HEK293 (cell line): ENCODE measurements around the gene IGDCC3.

Experiments
- EGR2 ChIP-seq: fragments of 450-650 bp; formaldehyde crosslinking; IDR thresholded peaks from 2 replicates; pipeline ENCODE4 v1.5.1; 2016; ENCODE audit warnings: low read depth, missing biosample characterization, missing genetic modification characterization
- FEZF1 ChIP-seq: fragments of 450-650 bp; formaldehyde crosslinking; IDR thresholded peaks from 2 replicates; pipeline ENCODE4 v1.5.1; 2016; ENCODE audit warnings: missing biosample characterization, missing genetic modification characterization
- GLIS1 ChIP-seq: fragments of 450-650 bp; formaldehyde crosslinking; IDR thresholded peaks from 2 replicates; pipeline ENCODE4 v1.5.1; 2016; ENCODE audit warnings: missing biosample characterization, missing genetic modification characterization
- GLIS2 ChIP-seq: fragments of 450-650 bp; formaldehyde crosslinking; IDR thresholded peaks from 2 replicates; pipeline ENCODE4 v1.5.1; 2016; ENCODE audit warnings: missing biosample characterization, missing genetic modification characterization
- KLF1 ChIP-seq: fragments of 450-650 bp; formaldehyde crosslinking; IDR thresholded peaks from 2 replicates; pipeline ENCODE4 v1.5.1; 2016; ENCODE audit warnings: missing biosample characterization, missing genetic modification characterization
- KLF16 ChIP-seq: fragments of 450-650 bp; formaldehyde crosslinking; IDR thresholded peaks from 2 replicates; pipeline ENCODE4 v1.5.1; 2017; ENCODE audit warnings: missing biosample characterization, missing genetic modification characterization
- REPIN1 ChIP-seq: fragments of 450-650 bp; formaldehyde crosslinking; IDR thresholded peaks from 2 replicates; pipeline ENCODE4 v1.5.1; 2017; ENCODE audit warnings: missing biosample characterization, missing genetic modification characterization, low read depth
- ZNF133 ChIP-seq: fragments of 450-650 bp; formaldehyde crosslinking; IDR thresholded peaks from 2 replicates; pipeline ENCODE4 v1.5.1; 2016; ENCODE audit warnings: missing biosample characterization, missing genetic modification characterization
- ZNF146 ChIP-seq: fragments of 450-650 bp; formaldehyde crosslinking; IDR thresholded peaks from 2 replicates; pipeline ENCODE4 v1.5.1; 2016; ENCODE audit warnings: missing biosample characterization, missing genetic modification characterization
- ZNF184 ChIP-seq: fragments of 450-650 bp; IDR thresholded peaks from 2 replicates; pipeline ENCODE4 v1.5.1; 2018; ENCODE audit warnings: missing biosample characterization, mild to moderate bottlenecking, missing genetic modification characterization
- ZNF2 ChIP-seq: fragments of 450-650 bp; formaldehyde crosslinking; IDR thresholded peaks from 2 replicates; pipeline ENCODE4 v1.5.1; 2016; ENCODE audit warnings: missing biosample characterization, missing genetic modification characterization
- ZNF335 ChIP-seq: fragments of 450-650 bp; formaldehyde crosslinking; conservative IDR thresholded peaks from 2 replicates; pipeline ENCODE4 v1.5.1; 2016; ENCODE audit warnings: missing biosample characterization, missing genetic modification characterization
- ZNF391 ChIP-seq: fragments of 450-650 bp; formaldehyde crosslinking; IDR thresholded peaks from 2 replicates; pipeline ENCODE4 v1.5.1; 2016; ENCODE audit warnings: low read depth, missing biosample characterization, missing genetic modification characterization, borderline replicate concordance
- ZNF548 ChIP-seq: fragments of 450-650 bp; formaldehyde crosslinking; IDR thresholded peaks from 2 replicates; pipeline ENCODE4 v1.5.1; 2016; ENCODE audit warnings: missing biosample characterization, missing genetic modification characterization
- ZNF561 ChIP-seq: fragments of 450-650 bp; IDR thresholded peaks from 2 replicates; pipeline ENCODE4 v1.5.1; 2018; ENCODE audit warnings: missing biosample characterization, missing genetic modification characterization, borderline replicate concordance
- ZNF596 ChIP-seq: fragments of 450-650 bp; IDR thresholded peaks from 2 replicates; pipeline ENCODE4 v1.5.0; 2018; ENCODE audit warnings: missing biosample characterization, mild to moderate bottlenecking, missing genetic modification characterization, moderate library complexity
- ZNF623 ChIP-seq: fragments of 450-650 bp; formaldehyde crosslinking; IDR thresholded peaks from 2 replicates; pipeline ENCODE4 v1.5.1; 2016; ENCODE audit warnings: missing biosample characterization, missing genetic modification characterization
- ZNF629 ChIP-seq: fragments of 450-650 bp; formaldehyde crosslinking; IDR thresholded peaks from 2 replicates; pipeline ENCODE4 v1.5.1; 2017; ENCODE audit warnings: missing biosample characterization, missing genetic modification characterization
- ZSCAN23 ChIP-seq: fragments of 450-650 bp; formaldehyde crosslinking; IDR thresholded peaks from 2 replicates; pipeline ENCODE4 v1.5.1; 2016; ENCODE audit warnings: missing biosample characterization, missing genetic modification characterization
- TF ChIP-seq, protein P1 (sequence below): fragments of 450-650 bp; formaldehyde crosslinking; IDR thresholded peaks from 2 replicates; pipeline ENCODE4 v1.5.1; 2017; ENCODE audit warnings: missing biosample characterization, missing genetic modification characterization
- TF ChIP-seq, protein P2 (sequence below): fragments of 450-650 bp; IDR thresholded peaks from 2 replicates; pipeline ENCODE4 v1.5.1; 2018; ENCODE audit warnings: missing biosample characterization, mild to moderate bottlenecking, missing genetic modification characterization
- TF ChIP-seq, protein P3 (sequence below): fragments of 450-650 bp; formaldehyde crosslinking; conservative IDR thresholded peaks from 2 replicates; pipeline ENCODE4 v1.5.1; 2016; ENCODE audit warnings: low read depth, missing biosample characterization, missing genetic modification characterization
- TF ChIP-seq, protein P4 (sequence below): fragments of 450-650 bp; formaldehyde crosslinking; IDR thresholded peaks from 2 replicates; pipeline ENCODE4 v1.5.1; 2016; ENCODE audit warnings: missing biosample characterization, missing genetic modification characterization
- TF ChIP-seq, protein P5 (sequence below): fragments of 450-650 bp; formaldehyde crosslinking; IDR thresholded peaks from 2 replicates; pipeline ENCODE4 v1.5.1; 2016; ENCODE audit warnings: missing biosample characterization, missing genetic modification characterization
- TF ChIP-seq, protein P6 (sequence below): fragments of 450-650 bp; formaldehyde crosslinking; IDR thresholded peaks from 2 replicates; pipeline ENCODE4 v1.5.1; 2016; ENCODE audit warnings: missing biosample characterization, missing genetic modification characterization, borderline replicate concordance

The IGDCC3 gene

DNA sequence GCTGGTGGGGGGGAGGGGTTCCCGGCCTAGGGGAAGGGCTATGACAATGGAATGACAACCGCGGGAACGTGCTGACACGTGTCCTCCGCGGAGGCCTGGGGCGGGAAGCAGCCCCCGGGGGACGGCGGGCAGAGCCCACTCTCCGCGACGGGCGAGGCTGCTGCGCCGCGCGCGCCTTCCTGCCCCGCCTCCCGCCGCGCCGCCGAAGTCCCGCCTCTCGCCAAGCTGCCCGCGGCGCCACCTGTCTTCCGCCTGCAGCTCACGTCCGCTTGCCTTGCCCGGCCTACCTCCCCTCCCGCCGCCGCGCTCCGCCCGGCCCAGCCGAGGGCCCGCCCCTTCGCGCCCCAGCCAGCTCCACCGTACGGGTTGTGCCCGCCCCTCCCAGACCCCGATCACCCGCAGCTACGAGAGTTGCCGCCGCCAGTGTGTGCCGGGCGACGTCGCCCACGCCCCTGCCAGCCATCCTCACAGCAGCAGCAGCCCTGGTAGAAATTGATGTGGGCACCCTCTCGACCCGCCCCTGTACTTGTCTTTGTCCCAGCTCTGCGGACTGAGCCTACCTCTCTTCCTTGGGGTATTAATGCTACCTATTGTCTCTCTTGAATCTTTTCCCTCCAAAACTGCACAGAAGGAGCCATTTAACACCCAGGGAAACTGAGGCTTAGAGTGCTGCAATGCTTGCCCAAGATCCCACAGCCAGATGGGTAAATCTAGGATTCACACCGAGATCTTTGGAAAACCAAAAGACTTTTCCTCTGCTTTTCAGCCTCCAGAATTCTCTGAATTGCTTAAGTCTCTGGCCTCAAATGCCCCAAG is 90.9 kb downstream of the IGDCC3 start, which contains the start of gene PARP16 (continued):
- TF ChIP-seq ZNF548 (tag by site-specific recombination) (no peak), ZNF623 (tag by site-specific recombination) (peak; percentile 14; the same call in 1 of the 2 replicates), EGR2 (tag by site-specific recombination) (peak; percentile 62; the same call in 1 of the 2 replicates), GLIS2 (tag by site-specific recombination) (peak; percentile 80), ZNF2 (tag by site-specific recombination) (peak; percentile 42), KLF16 (tag by site-specific recombination) (no peak), FEZF1 (tag by site-specific recombination) (0 out of 2 replicates have a peak, but pooled peaks have one; percentile 4), ZNF184 (tag by site-specific recombination) (peak; percentile 84), ZNF391 (0 out of 2 replicates have a peak, but pooled peaks have one; percentile 8), ZNF629 (tag by site-specific recombination) (0 out of 2 replicates have a peak, but pooled peaks have one; percentile 20), GLIS1 (tag by site-specific recombination) (peak; percentile 88; the same call in 1 of the 2 replicates), ZNF146 (tag by site-specific recombination) (no peak), ZNF561 (tag by site-specific recombination) (peak; percentile 97), ZNF335 (tag by site-specific recombination) (peak; percentile 77), REPIN1 (tag by site-specific recombination) (0 out of 2 replicates have a peak, but pooled peaks have one; percentile 49), ZNF133 (no peak), ZNF596 (tag by site-specific recombination) (peak; percentile 51; the same call in 1 of the 2 replicates), ZSCAN23 (tag by site-specific recombination) (peak; percentile 44), KLF1 (tag by site-specific recombination) (peak; percentile 83)
- TF ChIP-seq, protein P1, sequence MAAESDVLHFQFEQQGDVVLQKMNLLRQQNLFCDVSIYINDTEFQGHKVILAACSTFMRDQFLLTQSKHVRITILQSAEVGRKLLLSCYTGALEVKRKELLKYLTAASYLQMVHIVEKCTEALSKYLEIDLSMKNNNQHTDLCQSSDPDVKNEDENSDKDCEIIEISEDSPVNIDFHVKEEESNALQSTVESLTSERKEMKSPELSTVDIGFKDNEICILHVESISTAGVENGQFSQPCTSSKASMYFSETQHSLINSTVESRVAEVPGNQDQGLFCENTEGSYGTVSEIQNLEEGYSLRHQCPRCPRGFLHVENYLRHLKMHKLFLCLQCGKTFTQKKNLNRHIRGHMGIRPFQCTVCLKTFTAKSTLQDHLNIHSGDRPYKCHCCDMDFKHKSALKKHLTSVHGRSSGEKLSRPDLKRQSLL (tag by site-specific recombination) = peak; percentile 64; the same call in 1 of the 2 replicates
- TF ChIP-seq, protein P2, sequence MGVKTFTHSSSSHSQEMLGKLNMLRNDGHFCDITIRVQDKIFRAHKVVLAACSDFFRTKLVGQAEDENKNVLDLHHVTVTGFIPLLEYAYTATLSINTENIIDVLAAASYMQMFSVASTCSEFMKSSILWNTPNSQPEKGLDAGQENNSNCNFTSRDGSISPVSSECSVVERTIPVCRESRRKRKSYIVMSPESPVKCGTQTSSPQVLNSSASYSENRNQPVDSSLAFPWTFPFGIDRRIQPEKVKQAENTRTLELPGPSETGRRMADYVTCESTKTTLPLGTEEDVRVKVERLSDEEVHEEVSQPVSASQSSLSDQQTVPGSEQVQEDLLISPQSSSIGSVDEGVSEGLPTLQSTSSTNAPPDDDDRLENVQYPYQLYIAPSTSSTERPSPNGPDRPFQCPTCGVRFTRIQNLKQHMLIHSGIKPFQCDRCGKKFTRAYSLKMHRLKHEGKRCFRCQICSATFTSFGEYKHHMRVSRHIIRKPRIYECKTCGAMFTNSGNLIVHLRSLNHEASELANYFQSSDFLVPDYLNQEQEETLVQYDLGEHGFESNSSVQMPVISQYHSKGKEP = peak; percentile 91
- TF ChIP-seq, protein P3, sequence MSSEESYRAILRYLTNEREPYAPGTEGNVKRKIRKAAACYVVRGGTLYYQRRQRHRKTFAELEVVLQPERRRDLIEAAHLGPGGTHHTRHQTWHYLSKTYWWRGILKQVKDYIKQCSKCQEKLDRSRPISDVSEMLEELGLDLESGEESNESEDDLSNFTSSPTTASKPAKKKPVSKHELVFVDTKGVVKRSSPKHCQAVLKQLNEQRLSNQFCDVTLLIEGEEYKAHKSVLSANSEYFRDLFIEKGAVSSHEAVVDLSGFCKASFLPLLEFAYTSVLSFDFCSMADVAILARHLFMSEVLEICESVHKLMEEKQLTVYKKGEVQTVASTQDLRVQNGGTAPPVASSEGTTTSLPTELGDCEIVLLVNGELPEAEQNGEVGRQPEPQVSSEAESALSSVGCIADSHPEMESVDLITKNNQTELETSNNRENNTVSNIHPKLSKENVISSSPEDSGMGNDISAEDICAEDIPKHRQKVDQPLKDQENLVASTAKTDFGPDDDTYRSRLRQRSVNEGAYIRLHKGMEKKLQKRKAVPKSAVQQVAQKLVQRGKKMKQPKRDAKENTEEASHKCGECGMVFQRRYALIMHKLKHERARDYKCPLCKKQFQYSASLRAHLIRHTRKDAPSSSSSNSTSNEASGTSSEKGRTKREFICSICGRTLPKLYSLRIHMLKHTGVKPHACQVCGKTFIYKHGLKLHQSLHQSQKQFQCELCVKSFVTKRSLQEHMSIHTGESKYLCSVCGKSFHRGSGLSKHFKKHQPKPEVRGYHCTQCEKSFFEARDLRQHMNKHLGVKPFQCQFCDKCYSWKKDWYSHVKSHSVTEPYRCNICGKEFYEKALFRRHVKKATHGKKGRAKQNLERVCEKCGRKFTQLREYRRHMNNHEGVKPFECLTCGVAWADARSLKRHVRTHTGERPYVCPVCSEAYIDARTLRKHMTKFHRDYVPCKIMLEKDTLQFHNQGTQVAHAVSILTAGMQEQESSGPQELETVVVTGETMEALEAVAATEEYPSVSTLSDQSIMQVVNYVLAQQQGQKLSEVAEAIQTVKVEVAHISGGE (tag by site-specific recombination) = peak; percentile 60
- TF ChIP-seq, protein P4, sequence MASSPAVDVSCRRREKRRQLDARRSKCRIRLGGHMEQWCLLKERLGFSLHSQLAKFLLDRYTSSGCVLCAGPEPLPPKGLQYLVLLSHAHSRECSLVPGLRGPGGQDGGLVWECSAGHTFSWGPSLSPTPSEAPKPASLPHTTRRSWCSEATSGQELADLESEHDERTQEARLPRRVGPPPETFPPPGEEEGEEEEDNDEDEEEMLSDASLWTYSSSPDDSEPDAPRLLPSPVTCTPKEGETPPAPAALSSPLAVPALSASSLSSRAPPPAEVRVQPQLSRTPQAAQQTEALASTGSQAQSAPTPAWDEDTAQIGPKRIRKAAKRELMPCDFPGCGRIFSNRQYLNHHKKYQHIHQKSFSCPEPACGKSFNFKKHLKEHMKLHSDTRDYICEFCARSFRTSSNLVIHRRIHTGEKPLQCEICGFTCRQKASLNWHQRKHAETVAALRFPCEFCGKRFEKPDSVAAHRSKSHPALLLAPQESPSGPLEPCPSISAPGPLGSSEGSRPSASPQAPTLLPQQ = peak; percentile 50; the same call in 1 of the 2 replicates
- TF ChIP-seq, protein P5, sequence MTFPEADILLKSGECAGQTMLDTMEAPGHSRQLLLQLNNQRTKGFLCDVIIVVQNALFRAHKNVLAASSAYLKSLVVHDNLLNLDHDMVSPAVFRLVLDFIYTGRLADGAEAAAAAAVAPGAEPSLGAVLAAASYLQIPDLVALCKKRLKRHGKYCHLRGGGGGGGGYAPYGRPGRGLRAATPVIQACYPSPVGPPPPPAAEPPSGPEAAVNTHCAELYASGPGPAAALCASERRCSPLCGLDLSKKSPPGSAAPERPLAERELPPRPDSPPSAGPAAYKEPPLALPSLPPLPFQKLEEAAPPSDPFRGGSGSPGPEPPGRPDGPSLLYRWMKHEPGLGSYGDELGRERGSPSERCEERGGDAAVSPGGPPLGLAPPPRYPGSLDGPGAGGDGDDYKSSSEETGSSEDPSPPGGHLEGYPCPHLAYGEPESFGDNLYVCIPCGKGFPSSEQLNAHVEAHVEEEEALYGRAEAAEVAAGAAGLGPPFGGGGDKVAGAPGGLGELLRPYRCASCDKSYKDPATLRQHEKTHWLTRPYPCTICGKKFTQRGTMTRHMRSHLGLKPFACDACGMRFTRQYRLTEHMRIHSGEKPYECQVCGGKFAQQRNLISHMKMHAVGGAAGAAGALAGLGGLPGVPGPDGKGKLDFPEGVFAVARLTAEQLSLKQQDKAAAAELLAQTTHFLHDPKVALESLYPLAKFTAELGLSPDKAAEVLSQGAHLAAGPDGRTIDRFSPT (tag by site-specific recombination) = peak; percentile 97
- TF ChIP-seq, protein P6, sequence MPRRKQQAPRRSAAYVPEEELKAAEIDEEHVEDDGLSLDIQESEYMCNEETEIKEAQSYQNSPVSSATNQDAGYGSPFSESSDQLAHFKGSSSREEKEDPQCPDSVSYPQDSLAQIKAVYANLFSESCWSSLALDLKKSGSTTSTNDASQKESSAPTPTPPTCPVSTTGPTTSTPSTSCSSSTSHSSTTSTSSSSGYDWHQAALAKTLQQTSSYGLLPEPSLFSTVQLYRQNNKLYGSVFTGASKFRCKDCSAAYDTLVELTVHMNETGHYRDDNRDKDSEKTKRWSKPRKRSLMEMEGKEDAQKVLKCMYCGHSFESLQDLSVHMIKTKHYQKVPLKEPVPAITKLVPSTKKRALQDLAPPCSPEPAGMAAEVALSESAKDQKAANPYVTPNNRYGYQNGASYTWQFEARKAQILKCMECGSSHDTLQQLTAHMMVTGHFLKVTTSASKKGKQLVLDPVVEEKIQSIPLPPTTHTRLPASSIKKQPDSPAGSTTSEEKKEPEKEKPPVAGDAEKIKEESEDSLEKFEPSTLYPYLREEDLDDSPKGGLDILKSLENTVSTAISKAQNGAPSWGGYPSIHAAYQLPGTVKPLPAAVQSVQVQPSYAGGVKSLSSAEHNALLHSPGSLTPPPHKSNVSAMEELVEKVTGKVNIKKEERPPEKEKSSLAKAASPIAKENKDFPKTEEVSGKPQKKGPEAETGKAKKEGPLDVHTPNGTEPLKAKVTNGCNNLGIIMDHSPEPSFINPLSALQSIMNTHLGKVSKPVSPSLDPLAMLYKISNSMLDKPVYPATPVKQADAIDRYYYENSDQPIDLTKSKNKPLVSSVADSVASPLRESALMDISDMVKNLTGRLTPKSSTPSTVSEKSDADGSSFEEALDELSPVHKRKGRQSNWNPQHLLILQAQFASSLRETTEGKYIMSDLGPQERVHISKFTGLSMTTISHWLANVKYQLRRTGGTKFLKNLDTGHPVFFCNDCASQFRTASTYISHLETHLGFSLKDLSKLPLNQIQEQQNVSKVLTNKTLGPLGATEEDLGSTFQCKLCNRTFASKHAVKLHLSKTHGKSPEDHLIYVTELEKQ (tag by site-specific recombination) = no peak
